NOMO-1 treated with DMSO at 0.1 percent for 48 hours (cell line): Measurements from ENCODE around the gene PDE6A.
"Not testable (repeated sequence)": the region's sequence is repeated elsewhere in the genome, so short reads cannot be mapped to it uniquely, and the experiment has no call there.

Experiments used
- DNase-seq: peaks from one replicate; lab custom pipeline; 2025; ENCODE audit not compliant: unreplicated experiment; lab: John Stamatoyannopoulos, UW

The PDE6A gene

DNA sequence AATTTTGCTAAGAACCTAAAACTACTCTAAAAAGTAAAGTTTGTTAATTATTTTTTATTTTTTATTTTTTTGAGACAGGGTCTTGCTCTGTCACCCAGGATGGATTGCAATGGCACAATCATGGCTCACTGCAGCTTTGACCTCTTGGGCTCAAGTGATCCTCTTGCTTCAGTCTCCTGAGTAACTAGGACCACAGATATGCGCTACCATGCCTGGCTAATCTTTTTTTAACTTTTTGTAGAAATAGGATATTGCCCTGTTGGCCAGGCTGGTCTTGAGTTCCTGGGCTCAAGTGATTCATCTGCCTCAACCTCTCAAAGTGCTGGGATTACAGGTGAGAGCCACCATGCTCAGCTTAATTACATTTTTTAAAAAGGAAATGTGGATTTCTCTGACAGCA, 45.8 kb downstream of the PDE6A start:
- DNase-seq, result no peak

DNA sequence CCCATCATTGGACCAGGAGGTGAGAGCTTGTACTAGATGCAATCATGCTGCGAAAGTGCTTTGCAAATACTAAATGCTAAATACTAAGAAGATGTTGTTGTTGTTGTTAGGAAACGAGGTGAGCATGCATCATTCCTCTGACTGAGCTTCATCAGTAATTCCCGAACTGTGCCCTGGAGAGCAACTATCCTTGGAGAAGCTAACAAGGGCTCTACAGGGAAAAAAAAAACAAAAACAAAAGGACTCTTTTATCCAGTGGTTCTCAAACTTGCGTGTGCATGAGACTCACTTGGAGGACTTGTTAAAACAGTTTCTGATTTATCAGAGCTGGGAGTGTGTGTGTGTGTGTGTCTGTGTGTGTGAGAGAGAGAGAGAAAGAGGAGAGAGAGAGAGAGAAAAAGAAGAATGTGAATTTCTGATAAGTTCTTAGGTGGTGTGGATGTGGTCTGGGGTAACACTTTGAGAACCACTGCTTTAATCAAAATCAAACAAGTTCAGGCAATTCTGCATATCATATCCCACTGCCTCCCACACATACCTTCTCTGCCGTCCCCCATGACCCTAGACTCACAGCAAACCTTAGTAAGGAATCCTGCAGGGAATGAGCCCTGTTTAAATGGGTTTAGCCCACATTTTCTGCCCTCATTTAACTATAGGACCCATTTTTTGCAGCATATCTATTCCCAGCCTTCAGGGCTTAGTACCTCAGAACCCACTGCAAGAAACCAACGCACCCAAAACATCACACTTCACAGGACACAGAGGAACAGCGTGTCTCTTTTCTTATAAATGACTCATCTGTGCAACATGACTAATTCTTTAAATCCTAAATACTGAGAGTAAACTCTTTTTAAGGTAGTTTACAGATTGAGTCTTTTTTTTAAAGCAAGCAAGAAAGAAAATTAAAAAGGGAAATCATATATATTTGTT, 48.9 kb downstream of the PDE6A start:
- DNase-seq, result no peak

DNA sequence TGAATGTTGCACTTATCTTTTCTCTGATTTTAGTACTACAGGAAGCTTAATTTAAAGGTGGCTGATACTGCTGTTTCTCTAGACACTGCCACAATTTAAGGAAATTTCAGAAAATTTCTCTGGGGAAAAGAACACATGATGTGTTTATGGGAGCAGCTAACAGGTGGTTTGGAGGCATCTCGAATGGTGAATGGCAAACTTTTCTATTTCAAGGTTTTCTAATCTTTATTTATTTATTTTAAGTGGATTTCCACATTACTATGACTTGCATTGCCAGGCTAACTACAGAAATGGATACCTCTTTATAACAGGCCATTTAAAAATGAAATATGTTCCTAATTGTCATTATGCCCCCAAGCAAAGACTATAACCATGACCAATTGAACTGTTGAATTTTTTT, 50.4 kb downstream of the PDE6A start:
- no peak for DNase-seq

DNA sequence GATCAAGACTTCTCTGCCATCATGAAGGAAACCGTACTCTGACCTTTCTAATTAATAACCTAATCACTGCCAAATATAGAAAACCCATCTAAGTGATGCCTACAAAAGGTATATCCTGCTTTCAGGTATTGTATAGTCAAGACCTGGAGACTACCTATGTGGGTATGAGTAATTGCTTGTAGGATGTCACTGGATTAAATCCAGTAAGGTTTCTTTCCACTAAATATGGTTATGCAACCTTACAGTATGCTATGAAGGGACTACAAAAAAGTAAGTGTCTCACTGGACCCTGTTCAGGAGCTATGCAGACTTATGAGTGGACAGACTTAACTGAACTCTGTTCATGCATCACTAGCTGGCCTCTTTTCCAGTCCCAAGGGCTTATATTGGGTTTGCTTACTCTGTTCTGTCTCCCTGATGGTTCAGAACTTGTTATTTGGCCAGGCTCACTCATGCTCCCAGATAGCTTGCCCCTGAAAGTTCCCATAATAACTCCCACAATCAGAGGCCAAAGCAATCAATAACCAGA, 51.1 kb downstream of the PDE6A start:
- DNase-seq, result no peak

DNA sequence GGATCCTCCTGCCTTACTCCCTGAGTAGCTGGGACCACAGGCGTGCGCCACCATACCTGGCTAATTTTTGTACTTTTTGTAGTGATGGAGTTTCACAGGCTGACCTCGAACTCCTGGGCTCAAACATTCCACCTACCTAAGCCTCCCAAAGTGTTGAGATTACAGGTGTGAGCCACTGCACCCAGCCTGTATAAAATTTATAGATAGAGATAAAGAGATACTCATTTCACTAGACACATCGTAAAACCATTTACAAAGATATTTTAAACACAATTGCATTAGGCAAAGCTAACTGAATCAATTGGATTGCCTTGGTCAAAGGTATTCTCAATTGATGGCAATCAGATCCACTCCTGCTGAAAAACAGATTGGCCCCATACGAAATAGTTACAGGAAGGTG, 52.0 kb downstream of the PDE6A start:
- no peak for DNase-seq

DNA sequence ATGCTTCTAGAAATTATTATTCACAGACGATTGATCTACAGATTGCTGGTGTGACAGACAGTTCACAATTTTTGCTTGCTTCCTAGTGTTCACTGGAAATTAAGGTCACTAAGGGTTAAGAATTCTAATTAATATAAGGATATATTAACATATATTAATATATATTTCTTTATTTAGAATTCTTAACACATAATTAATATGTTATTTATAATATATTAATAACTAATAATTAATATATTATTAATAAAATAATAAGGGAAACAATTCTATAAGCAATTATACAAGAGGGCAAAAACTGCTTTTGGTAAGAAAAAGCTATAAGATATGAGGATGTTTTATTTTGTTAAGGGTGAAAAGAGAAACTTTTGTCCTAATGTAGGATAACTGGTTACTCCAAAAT, 56.3 kb downstream of the PDE6A start:
- DNase-seq, result no peak

DNA sequence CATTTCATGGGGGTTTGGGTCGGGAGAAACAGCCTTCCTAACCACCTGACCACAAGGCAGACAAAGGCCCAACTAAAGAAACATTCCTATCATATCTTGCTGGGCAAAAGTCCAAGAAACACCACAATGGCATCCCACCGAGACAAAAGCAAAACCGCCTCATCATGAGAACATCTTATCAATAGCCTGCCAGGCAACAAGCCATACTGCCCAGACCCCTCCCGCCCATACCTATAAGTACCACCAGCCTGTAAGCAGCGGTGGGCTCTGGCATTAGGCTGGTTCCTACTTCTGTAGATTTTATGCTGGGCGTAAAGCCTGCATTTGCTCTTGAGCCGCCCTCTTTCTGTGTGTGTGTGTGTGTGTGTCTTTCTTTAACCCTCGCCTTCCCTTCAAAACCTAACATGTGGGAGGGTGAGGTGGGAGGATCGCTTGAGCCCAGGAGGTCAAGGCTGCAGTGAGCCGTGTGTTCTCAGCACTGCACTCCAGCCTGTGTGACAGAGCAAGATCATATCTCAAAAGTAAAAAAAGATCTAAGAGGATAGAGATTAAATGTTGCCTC, 56.9 kb downstream of the PDE6A start:
- DNase-seq, result no peak

DNA sequence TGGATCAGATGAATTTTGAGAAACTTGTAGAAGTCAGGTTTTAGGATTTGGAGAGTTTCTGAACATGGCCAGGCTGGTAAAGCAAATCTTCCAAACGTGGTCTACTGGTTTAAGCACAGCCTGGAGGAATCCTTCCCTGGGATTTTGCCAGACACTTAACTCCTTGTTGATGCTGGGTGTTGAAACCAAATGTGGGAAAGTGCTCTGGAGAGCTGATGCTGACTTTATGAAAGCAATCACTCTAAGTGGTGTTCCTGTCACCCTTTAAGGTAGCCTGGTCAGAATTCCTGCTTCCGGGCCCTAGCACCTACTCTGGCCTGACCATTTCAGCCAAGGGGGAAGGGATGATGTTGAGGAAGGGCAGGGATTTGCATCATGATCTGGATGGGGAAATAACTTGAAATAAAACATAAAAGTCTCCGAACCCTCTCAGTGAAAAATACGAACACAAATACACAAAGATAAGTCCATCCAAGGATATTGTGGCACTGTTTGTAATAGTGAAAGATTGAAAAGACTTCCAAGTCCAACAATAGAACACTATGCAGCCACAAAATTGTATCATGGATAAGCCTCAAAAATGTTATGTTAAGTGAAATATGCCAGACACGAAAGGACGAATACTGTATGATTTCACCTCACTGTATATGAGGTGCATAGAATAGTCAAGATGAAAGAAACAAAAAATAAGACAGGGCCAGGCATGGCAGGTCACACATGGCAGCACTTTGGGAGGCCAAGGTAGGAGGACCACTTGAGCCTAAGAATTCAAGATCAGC, 57.7 kb downstream of the PDE6A start:
- DNase-seq, result no peak

DNA sequence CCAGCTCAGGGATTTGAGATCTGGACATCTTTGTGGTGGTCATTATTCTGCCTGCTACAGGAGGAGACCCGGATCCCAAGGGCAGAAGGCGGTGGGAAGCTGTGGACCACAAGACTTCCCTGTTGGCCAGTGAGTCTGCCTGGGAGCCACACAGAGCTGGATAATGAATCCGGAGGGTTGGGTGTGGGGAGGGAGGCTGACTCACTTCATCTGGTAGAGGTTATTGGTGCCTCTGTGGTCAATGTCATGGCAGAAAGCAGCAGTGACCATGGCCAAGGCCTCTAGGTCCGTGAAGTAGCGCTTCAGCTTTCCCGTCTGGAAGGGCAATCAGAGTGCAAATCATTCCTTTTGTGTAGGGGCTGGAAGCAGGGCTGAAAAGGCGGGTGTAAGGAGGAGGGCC, 58.5 kb downstream of the PDE6A start:
- DNase-seq, result no peak

DNA sequence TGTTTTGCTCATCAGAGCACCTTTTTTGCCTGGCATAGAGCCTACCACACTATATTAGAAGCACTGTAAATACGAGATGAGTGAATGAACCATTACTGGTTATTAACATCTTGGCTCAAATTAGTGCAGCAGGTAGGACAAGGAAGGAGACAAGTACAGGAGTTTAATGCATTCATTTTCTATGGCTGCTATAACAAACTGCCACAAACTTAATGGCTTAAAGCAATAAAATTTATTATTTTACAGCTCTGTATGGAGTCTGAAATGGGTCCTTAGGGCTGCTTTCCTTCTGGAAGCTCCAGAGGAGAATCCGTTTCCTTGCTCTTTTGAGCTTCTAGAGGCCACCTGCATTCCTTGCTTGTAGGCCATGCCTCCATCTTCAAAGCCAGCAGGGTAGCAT, 59.1 kb downstream of the PDE6A start:
- DNase-seq, result no peak

DNA sequence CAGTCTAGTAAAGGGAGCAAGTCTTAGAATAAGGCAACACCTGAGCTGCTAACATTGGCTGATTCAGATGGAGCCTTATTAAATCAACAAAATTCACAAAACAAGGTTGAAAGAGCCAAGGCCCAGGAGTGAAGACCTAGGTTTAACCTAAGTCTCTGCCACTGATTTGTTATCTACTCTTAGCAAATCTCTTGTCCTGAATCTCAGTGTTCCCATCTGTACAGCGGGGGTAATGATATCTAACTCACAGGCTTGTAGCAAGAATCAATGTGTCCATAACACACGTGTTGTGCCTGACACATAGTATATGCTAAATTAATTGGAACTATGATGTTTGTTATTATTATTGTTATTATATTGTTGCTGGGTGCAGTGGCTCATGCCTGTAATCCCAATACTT, 61.0 kb downstream of the PDE6A start:
- DNase-seq, result no peak

DNA sequence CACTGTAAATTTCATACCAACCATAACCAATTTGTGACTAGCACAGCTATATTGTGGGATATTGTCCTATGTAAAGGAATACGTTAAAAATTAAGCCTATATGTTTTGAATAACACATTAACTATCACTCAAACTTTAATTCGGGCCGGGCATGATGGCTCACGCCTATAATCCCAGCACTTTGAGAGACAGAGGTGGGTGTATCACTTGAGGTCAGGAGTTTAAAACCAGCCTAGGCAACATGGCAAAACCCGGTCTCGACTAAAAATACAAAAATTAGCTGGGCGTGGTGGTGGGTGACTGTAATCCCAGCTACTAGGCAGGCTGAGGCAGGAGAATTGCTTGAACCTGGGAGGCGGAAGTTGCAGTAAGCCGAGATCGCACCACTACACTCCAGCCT, 62.0 kb downstream of the PDE6A start:
- not testable (repeated sequence) for DNase-seq

DNA sequence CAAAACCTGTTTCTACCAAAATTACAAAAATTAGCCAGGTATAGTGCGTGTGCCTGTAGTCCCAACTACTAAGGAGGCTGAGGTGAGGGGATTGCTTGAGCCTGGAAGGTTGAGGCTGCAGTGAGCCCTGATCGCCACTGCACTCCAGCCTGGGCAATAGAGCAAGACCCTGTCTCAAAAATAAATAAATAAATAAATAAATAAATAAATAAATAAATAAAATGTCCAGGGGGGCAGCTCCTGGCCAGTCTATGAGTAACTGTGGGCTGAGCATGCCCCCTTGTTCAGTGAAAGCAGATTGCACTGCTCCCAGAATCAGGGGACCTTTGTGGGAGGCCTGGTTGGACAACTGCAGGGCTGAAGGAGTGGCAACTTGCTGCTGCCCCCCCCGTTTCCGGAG, 62.7 kb downstream of the PDE6A start:
- no peak for DNase-seq

DNA sequence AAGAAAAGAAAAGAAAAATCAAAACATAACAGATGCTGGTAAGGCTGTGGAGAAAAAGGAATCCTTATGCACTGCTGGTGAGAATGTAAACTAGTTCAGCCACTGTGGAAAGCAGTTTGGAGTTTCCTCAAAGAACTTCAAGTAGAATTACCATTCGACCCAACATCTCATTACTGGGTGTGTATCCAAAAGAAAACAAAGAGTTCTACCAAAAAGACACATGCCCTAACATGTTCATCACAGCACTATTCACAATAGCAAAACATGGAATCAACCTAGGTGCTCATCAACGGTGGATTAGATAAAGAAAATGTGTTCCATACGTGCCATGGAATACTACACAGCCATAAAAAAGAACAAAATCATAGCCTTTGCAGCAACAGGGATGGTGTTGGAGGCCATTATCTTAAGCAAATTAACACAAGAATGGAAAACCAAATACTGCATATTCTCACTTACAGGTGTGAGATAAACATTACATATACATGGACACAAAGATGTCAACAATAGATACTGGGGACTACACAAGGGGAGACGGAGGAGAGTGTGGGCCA, 63.4 kb downstream of the PDE6A start:
- no peak for DNase-seq

DNA sequence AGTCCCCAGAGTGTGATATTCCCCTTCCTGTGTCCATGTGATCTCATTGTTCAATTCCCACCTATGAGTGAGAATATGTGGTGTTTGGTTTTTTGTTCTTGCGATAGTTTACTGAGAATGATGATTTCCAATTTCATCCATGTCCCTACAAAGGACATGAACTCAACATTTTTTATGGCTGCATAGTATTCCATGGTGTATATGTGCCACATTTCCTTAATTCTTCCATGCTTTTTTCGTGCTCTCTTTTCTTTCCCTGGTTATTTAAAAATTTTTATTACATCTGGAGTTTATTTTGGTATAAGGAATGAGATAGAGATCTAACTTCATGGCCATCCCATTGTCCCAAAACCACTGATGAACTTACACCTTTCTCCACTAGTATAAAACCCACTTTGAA, 65.0 kb downstream of the PDE6A start:
- not testable (repeated sequence) for DNase-seq

DNA sequence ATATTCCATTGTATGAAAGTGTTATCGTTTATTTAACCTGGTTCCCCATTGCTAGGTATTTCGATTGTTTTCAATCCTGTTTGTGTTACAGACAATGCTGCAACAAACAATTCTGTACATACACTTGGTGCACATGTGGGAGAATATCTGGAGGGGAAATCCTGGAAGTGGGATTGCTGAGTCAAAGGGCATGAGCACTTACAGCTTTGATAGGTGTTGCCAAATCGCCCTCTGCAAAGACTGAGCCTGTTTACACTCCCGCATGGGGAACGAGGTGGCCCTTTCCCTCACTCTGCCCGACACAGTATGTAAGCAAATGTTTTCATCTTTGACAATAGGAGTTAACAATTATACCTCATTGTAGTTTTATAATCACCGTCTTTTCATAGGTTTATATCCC, 66.2 kb downstream of the PDE6A start:
- DNase-seq, result no peak

DNA sequence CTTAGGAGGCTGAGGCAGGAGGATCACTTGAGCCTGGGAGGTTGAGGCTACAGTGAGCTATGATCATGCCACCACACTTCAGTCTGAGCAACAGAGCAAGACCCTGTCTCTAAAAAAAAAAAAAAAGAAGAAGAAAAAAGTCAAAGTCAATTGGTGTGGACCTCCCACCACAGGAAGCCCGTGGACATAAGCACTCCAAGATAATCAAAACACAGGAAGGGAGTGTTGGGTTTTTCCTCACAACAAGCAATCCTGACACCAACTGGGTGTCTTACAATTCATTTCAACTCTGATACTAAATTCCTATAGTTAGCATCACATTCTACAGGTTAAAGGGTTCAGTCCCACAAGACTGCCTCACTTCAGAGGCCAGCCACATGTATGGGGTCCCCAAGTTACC, 70.7 kb downstream of the PDE6A start:
- DNase-seq, result no peak

DNA sequence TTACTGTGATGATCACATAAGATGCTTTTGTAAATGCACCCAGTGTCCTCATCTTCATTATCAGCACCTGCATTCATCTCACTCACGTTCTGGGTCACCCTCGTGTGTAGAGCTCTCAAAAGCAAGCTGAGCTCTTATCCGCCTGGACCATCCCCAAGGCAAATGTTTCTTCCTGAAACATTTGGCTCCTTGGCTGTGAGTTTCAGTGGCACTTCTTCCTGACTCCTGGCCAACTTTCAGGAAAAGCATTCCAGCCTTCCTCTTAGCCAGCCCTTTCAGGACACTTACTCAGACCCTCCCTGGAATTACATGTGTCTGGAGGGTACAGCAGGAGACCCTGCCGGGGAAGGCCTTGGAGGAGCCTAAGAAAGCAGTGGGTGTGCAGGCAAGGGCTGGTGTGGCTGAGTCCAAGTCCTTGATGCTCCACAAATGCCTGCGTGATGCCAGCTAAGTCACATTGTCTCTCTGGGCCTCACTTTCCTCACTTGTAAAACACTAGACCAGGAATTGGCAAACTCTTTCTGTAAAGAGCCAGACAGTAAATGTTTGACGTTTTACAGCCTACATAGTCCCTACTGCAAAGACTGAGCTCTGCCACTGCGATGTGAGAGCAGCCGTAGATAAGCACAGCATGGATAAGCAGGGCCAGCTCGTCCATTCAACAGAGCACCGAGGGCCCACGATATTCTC, 72.1 kb downstream of the PDE6A start:
- DNase-seq, result no peak

DNA sequence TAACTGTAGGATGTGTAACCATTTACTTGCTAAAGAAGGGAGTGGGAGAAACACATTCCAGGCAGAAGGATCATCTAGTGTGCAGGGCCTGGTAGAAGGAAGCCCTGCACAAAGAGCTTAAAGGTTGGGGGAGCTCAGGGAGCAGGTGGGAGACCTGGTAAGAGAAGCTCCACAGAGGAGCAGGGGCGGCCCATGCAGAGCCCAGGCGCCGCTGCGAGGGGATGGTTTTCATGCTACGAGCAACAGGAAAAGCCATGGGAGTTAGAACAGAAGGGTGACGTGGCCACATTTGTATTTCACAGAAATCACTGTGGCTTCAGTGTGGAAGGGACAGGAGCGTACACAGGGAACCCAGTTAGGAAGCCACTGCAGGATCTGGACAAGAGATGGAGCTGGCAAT, 73.1 kb downstream of the PDE6A start:
- DNase-seq, result no peak

DNA sequence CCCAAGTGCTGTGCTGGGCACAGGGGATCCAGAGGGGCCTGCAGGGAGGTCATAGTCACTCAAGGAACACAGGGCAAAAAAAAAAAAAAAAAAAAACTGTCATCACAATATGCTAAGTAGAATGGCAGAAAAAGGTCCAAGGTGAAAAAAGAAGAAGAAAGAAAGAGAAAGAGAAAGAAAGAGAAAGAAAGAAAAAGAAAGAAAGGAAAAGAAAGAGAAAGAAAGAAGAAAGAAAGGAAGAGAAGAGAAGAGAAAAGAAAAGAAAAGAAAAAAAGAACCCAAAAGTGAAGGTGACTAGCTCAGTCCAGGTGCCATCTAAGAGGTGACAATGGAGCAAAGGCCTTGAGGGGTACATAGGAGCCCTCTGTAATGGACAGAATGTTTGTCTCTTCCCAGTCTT, 73.9 kb downstream of the PDE6A start:
- DNase-seq, result no peak

DNA sequence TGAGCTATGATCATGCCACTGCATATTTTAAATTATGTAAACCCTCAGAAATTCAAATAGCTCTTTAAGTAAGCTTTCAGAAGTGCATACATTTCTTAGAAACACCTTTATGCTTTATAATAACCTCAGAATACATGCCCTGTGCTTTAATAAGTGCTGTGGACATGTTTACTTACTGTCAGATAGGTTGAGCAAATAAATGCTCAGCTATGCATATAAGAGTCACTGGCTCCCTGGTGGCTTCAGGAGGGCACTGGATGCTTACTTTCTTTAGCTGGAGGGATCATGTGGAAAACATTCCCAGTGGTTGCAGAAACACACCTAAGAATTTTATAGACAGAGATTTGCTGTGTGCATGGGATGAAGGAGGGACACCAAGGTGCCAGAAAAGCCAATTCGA, 74.4 kb downstream of the PDE6A start:
- no peak for DNase-seq
